ENCODE measurements around the gene WDR88. TPM values are rescaled to one million over a fixed set of nuclear protein-coding genes. Genes with fewer than 3 reads are reported as not detected.
"Not testable (repeated sequence)": the region's sequence is repeated elsewhere in the genome, so short reads cannot be mapped to it uniquely, and the experiment has no call there.

Gene WDR88
- total RNA-seq, 4 donors from 2014 or later = not detected

DNA sequence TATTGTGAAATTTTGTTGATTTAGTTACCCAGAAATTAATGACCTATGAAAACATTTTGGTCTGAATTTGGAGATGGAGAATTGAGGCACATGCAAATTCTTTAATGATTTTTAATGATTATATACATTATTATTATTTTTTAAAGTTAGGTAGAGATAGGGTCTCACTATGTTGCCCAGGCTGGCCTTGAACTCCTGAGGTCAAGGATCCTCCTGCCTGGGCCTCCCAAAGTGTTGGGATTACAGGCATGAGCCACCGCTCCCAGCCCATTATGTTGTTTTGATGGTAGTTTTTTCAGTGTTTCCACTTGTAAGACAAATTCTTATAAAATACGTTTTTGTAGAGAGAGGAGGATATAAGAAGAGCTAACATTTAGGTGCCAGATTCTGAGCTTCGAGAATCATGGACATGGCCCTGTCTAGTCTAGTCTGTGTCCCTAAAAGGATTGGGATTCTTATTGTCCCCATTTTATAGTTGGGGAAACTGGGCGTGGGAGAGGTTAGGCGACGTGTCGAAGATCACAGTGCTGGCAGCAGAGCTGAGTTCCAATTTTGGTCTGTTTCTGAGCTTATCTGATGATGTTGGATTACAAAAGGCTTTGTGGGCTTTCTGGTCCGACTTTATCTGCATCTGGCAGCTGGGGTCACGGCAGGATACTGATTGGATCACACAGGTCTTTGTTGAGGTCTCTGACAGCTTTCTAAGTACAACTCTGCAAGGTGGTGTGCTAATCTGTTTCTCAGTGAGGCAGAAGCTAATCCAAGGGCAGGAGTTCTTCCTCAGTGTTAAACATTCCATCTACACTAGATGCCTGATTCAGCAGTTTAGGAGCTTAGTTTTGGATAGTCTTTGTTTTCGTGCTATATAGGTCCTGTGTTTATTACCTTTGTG is 7.5 kb upstream of the WDR88 start:
- 80% methylated on average over 10 of the region's 10 CpGs for WGBS
- peaks cover 0 to 6% (median 2%) of the 10 kb centered on the region in 4 donors for H3K4me1 ChIP-seq
- DNase-seq (ENCODE audit: extremely low spot score) = no peak
- no peak overlapping the region for H3K4me3 ChIP-seq
- TF ChIP-seq EP300 (IDR thresholded peaks at IDR 0.05) (no peak), POLR2A (IDR thresholded peaks at IDR 0.05; ENCODE audit: low read depth) (no peak), POLR2AphosphoS5 (IDR thresholded peaks at IDR 0.05) (no peak)
- TF ChIP-seq, protein P1, sequence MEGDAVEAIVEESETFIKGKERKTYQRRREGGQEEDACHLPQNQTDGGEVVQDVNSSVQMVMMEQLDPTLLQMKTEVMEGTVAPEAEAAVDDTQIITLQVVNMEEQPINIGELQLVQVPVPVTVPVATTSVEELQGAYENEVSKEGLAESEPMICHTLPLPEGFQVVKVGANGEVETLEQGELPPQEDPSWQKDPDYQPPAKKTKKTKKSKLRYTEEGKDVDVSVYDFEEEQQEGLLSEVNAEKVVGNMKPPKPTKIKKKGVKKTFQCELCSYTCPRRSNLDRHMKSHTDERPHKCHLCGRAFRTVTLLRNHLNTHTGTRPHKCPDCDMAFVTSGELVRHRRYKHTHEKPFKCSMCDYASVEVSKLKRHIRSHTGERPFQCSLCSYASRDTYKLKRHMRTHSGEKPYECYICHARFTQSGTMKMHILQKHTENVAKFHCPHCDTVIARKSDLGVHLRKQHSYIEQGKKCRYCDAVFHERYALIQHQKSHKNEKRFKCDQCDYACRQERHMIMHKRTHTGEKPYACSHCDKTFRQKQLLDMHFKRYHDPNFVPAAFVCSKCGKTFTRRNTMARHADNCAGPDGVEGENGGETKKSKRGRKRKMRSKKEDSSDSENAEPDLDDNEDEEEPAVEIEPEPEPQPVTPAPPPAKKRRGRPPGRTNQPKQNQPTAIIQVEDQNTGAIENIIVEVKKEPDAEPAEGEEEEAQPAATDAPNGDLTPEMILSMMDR (IDR thresholded peaks at IDR 0.05) = no peak
- no peak overlapping the region for H3K27ac ChIP-seq (replicated peaks in 1 of 4)
- peaks cover 45 to 85% (median 71%) of the 10 kb centered on the region in 4 donors for H3K36me3 ChIP-seq
- H3K9me3 ChIP-seq = no peaks in the 10 kb centered on the region
- intact Hi-C loops (cut with DNase I) = no loop called here
- no peaks in the 10 kb centered on the region for H3K27me3 ChIP-seq

DNA sequence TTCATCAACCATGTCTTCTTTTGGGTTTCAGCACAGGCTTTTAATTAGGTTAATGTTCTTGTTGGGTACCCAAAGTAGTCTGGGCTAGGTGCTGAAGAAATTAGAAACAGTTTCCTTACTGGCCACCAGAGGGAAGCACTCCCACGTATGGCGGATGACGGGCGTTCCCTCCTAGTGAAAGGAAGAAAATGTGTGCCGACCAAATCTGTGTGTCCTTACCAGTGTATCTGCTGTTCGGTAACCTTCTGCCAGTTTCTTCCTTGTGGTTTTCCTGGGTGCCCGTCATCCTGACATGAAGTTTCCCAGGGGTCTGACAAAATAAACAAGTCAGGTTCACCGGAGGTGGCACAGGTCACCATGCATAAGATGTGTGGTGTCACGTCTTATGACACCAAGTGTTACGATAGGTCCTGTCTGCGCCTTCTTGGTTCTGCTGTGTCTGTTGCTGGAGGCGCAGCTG is 6.0 kb upstream of the WDR88 start:
- H3K9me3 ChIP-seq = no peaks in the 10 kb centered on the region
- H3K36me3 ChIP-seq = peaks cover 42 to 91% (median 82%) of the 10 kb centered on the region in 4 donors
- intact Hi-C loops (cut with DNase I) = no loop called here
- 38% methylated on average over 12 of the region's 12 CpGs for WGBS
- H3K27ac ChIP-seq (replicated peaks in 1 of 4) = no peak overlapping the region
- no peak overlapping the region for H3K4me3 ChIP-seq
- H3K4me1 ChIP-seq = peaks cover 0 to 6% (median 2%) of the 10 kb centered on the region in 4 donors
- TF ChIP-seq, protein P1 (IDR thresholded peaks at IDR 0.05) = peak; percentile 68 to 88 (median 73)
- TF ChIP-seq POLR2AphosphoS5 (IDR thresholded peaks at IDR 0.05) (no peak), POLR2A (IDR thresholded peaks at IDR 0.05; ENCODE audit: low read depth) (no peak)
- H3K27me3 ChIP-seq = no peaks in the 10 kb centered on the region
- no peak for DNase-seq (ENCODE audit: extremely low spot score)

DNA sequence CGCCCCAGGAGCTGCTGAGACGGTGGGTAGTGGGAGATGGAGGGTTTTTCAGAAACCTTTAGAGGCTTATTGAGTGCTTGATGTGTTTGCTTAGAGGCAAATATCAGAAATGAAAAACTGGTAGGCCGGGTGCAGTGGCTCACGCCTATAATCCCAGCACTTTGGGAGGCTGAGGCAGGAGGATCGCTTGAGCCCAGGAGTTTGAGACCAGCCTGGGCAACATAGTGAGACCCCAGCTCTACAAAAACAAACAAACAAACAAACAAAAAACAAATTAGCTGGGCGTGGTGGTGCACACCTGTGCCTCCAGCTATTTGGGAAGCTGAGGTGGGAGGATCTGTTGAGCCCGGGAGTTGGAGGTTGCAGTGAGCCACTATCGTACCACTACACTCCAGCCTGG is 5.2 kb upstream of the WDR88 start:
- H3K27me3 ChIP-seq; H3K4me1 ChIP-seq; H3K27ac ChIP-seq (replicated peaks in 1 of 4); H3K9me3 ChIP-seq; intact Hi-C loops (cut with DNase I); DNase-seq (ENCODE audit: extremely low spot score); H3K4me3 ChIP-seq: not testable (repeated sequence)
- WGBS = 93% methylated on average over 8 of the region's 8 CpGs
- H3K36me3 ChIP-seq = peaks cover 42 to 91% (median 80%) of the 10 kb centered on the region in 4 donors

DNA sequence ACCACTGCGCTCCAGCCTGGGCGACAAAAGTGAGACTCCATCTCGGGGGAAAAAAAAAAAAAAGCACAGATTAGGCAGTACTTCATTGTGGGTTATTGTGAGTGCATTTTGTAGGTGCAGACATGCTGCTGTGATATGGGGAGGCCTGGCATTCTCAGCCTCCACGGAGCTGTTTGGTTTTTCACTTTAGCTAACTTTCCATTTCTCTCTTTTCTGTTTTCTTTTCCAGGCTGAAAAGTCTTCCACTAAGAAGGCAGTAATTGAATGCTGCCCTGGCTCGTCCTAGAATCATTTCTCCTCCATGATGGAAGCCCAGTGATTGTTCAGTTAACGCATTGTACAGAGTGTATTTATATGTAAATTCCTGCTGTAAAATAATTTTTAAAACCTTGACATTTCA is 2.0 kb upstream of the WDR88 start:
- Histone ChIP-seq H3K9me3 (no peaks in the 10 kb centered on the region), H3K27me3 (peaks cover 0 to 12% (median 6%) of the 10 kb centered on the region in 4 donors), H3K4me1 (peaks cover 0 to 11% (median 4%) of the 10 kb centered on the region in 4 donors), H3K4me3 (no peak overlapping the region), H3K27ac (replicated peaks in 1 of 4) (no peak overlapping the region), H3K36me3 (peaks cover 30 to 74% (median 58%) of the 10 kb centered on the region in 4 donors)
- TF ChIP-seq, protein P1 (IDR thresholded peaks at IDR 0.05) = no peak
- TF ChIP-seq EP300 (IDR thresholded peaks at IDR 0.05) = no peak
- TF ChIP-seq POLR2AphosphoS5 (IDR thresholded peaks at IDR 0.05) = no peak
- no peak for TF ChIP-seq POLR2A (IDR thresholded peaks at IDR 0.05; ENCODE audit: low read depth)
- intact Hi-C loops (cut with DNase I) = no loop called here
- WGBS = 94% methylated on average over 6 of the region's 6 CpGs
- no peak for DNase-seq (ENCODE audit: extremely low spot score)

DNA sequence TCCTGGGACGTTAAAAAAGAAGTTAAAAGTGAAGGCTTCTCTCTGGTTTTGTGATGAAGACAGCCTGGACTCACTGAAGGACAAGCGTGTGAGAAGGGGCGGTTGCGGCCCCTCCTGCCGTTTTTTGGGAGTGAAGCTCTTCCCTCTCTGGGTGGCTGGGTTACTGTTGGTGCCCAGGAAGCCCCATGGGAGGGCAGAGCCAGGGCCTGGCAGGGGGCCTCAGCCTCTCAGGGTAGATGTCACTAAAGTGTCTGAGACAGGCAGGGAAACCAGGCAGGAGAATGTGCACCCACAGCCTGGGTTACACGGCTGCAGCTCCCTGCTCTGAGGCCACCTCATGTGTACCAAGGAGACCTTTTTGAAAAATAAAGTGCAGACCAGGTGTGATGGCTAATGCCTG is 1.5 kb upstream of the WDR88 start:
- Histone ChIP-seq H3K4me3 (no peak overlapping the region), H3K27me3 (peaks cover 0 to 18% (median 11%) of the 10 kb centered on the region in 4 donors), H3K9me3 (no peaks in the 10 kb centered on the region), H3K4me1 (peaks cover 0 to 11% (median 5%) of the 10 kb centered on the region in 4 donors), H3K27ac (replicated peaks in 1 of 4) (no peak overlapping the region), H3K36me3 (peaks cover 25 to 68% (median 52%) of the 10 kb centered on the region in 4 donors)
- TF ChIP-seq EP300 (IDR thresholded peaks at IDR 0.05) (no peak), POLR2A (IDR thresholded peaks at IDR 0.05; ENCODE audit: low read depth) (no peak), POLR2AphosphoS5 (IDR thresholded peaks at IDR 0.05) (no peak)
- TF ChIP-seq, protein P1 (IDR thresholded peaks at IDR 0.05) = no peak
- WGBS = 80% methylated on average over 6 of the region's 6 CpGs
- intact Hi-C loops (cut with DNase I) = no loop called here
- no peak for DNase-seq (ENCODE audit: extremely low spot score)
